Suprapubic skin (tissue), 4 donors: ENCODE measurements around the gene ADGRD1. TPM values are rescaled to one million over a fixed set of nuclear protein-coding genes. Genes with fewer than 3 reads are reported as not detected.

ENCODE experiments used
- DNase-seq, 2 donors: peaks; one replicate each; pipeline ENCODE4 v3.0.0-alpha.2; 2019; ENCODE audit warnings: low spot score in 2 of 2
- H3K27ac ChIP-seq: fragments of 200-600 bp; sonication (generic); one replicate; pipeline ENCODE4 v1.5.1; 2019
- H3K27me3 ChIP-seq: fragments of 200-600 bp; sonication (generic); one replicate; pipeline ENCODE4 v1.5.1; 2019
- H3K36me3 ChIP-seq: fragments of 200-600 bp; sonication (generic); one replicate; pipeline ENCODE4 v1.5.1; 2019
- H3K4me1 ChIP-seq: fragments of 200-600 bp; sonication (generic); one replicate; pipeline ENCODE4 v1.5.1; 2019
- H3K4me3 ChIP-seq: fragments of 200-600 bp; sonication (generic); one replicate; pipeline ENCODE4 v1.5.1; 2019; ENCODE audit warnings: mild to moderate bottlenecking
- H3K9me3 ChIP-seq: fragments of 200-600 bp; sonication (generic); one replicate; pipeline ENCODE4 v1.5.1; 2019
- EP300 ChIP-seq: sonication (generic); formaldehyde crosslinking; IDR thresholded peaks from one replicate; pipeline ENCODE4 v1.6.1; 2017; ENCODE audit warnings: antibody characterized with exemption
- POLR2A ChIP-seq, 2 donors: fragments of 450-650 bp; IDR thresholded peaks; one replicate each; pipeline ENCODE4 v1.6.1; 2017; ENCODE audit warnings: antibody characterized with exemption in 2 of 2, mild to moderate bottlenecking in 2 of 2, moderate library complexity in 2 of 2
- POLR2AphosphoS5 ChIP-seq, 3 donors: sonication (generic); formaldehyde crosslinking; IDR thresholded peaks; one replicate each; pipeline ENCODE4 v1.6.1; 2017; ENCODE audit warnings: antibody characterized with exemption in 3 of 3
- WGBS: methylation state at CpG from one replicate; pipeline ENCODE4 v1.1.5; 2018; 5-methylcytosine and 5-hydroxymethylcytosine counted together
- total RNA-seq, 4 donors: library from RNA; depleted of rRNA; stranded (reverse); fragments of >200 nt; gene quantifications; one replicate each; pipeline ENCODE4 v1.1.0, GENCODE V29; 2016
- TF ChIP-seq, protein P1 (sequence below), 2 donors: fragments of 200-600 bp in 1 of 2; fragments of 450-650 bp in 1 of 2; sonication (generic) in 1 of 2; IDR thresholded peaks; one replicate each; pipeline ENCODE4 v1.5.1; 2016 to 2019; ENCODE audit warnings: antibody characterized with exemption in 2 of 2, mild to moderate bottlenecking in 1 of 2, moderate library complexity in 1 of 2

Gene ADGRD1
- total RNA-seq, 4 donors from 2014 or later = 4.2 to 12.4 (median 10.4) TPM

DNA sequence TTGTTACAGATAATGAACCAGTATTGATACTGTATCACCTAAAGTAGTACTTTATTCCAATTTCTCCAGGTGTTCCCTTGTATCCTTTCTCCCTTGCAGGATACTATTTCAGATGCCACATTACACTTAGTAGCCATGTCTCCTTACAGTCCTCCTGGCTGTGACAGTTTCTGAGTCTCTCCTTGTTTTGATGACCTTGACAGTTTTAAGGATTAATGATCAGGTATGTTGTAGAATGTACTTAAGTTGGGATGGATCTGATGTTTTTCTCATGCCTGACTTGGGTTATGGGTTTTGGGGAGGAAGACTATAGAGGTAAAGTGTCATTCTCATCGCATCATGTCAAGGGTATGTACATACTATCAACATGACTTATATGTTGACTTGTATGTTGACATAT, 193.6 kb downstream of the ADGRD1 start:
- no peak overlapping the region for H3K27ac ChIP-seq
- WGBS = 81% methylated on average over 1 of the region's 1 CpG
- no peak for DNase-seq
- H3K4me3 ChIP-seq = no peak overlapping the region
- H3K9me3 ChIP-seq = no peaks in the 10 kb centered on the region
- TF ChIP-seq POLR2AphosphoS5 (IDR thresholded peaks at IDR 0.05) (no peak), EP300 (no peak)
- H3K36me3 ChIP-seq = no peaks in the 10 kb centered on the region
- peaks cover 4% of the 10 kb centered on the region for H3K27me3 ChIP-seq
- H3K4me1 ChIP-seq = no peaks in the 10 kb centered on the region

DNA sequence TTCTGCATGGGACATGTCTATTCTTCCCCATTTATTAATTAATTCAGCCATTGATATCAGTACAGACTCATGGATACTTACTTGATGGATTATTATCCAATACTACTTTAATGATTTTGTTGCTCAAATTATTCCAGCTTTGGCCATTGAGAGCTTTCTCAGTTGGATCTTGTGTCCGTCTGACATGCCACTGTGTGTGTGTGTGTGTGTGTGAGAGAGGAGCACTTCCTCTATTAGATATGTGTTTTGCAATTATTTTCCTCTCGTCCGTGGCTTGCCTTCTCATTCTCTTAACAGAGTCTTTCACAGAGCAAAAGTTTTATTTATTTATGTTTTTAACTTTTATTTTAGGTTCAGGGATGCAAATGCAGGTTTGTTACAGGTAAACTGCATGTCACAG, 194.2 kb downstream of the ADGRD1 start:
- no peak for TF ChIP-seq EP300
- TF ChIP-seq POLR2AphosphoS5 (IDR thresholded peaks at IDR 0.05) = no peak
- TF ChIP-seq, protein P1, sequence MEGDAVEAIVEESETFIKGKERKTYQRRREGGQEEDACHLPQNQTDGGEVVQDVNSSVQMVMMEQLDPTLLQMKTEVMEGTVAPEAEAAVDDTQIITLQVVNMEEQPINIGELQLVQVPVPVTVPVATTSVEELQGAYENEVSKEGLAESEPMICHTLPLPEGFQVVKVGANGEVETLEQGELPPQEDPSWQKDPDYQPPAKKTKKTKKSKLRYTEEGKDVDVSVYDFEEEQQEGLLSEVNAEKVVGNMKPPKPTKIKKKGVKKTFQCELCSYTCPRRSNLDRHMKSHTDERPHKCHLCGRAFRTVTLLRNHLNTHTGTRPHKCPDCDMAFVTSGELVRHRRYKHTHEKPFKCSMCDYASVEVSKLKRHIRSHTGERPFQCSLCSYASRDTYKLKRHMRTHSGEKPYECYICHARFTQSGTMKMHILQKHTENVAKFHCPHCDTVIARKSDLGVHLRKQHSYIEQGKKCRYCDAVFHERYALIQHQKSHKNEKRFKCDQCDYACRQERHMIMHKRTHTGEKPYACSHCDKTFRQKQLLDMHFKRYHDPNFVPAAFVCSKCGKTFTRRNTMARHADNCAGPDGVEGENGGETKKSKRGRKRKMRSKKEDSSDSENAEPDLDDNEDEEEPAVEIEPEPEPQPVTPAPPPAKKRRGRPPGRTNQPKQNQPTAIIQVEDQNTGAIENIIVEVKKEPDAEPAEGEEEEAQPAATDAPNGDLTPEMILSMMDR (IDR thresholded peaks at IDR 0.05) = no peak
- TF ChIP-seq POLR2A (IDR thresholded peaks at IDR 0.05) = no peak
- H3K4me3 ChIP-seq = no peak overlapping the region
- DNase-seq = no peak
- WGBS = 66% methylated on average over 3 of the region's 3 CpGs
- H3K27ac ChIP-seq = no peak overlapping the region
- H3K4me1 ChIP-seq = no peaks in the 10 kb centered on the region
- no peaks in the 10 kb centered on the region for H3K36me3 ChIP-seq
- H3K27me3 ChIP-seq = peaks cover 4% of the 10 kb centered on the region
- no peaks in the 10 kb centered on the region for H3K9me3 ChIP-seq

DNA sequence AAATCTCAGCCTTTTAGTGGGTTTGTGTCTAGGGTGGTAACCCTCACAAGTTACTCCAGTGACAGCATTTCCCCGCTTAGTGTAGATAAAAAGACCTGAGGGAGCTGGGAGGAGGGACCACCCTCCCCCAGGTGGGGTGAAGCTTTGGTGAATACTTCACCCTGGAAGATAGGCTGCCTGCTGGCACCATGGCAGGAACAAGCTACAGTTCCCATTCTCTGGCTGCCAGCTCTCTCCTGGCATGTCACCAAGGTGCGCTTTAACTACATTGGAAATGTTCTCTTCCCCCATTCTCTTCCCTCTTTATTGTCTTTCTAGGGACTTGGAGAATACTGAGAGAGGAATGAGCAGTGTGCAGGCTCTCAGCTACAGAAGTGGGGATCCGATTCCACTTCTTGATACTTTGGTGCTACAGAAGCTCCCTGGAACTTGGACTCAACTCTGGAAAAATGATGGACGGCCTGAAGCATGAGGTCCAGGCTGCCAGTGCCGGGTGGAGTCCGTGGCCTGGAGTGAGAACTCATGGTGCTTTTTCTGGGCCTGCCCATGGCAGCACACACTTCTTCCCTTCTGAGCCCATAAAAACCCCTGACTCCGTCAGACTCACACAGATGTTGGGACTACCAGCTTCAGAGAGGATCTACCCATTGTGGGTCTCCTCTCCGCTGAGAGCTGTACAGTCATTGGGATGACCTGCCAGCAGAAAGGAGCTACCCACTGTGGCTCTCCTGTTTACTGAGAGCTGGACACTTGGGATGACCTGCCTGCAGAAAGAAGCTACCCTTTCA, 198.0 kb downstream of the ADGRD1 start:
- Histone ChIP-seq H3K4me1 (no peaks in the 10 kb centered on the region), H3K36me3 (no peaks in the 10 kb centered on the region), H3K27ac (no peak overlapping the region), H3K4me3 (no peak overlapping the region), H3K27me3 (peaks cover 4% of the 10 kb centered on the region), H3K9me3 (no peaks in the 10 kb centered on the region)
- DNase-seq = no peak
- 59% methylated on average over 8 of the region's 8 CpGs for WGBS
- TF ChIP-seq, protein P1 (IDR thresholded peaks at IDR 0.05) = no peak
- TF ChIP-seq POLR2AphosphoS5 (IDR thresholded peaks at IDR 0.05) = no peak
- no peak for TF ChIP-seq EP300
- no peak for TF ChIP-seq POLR2A (IDR thresholded peaks at IDR 0.05)

DNA sequence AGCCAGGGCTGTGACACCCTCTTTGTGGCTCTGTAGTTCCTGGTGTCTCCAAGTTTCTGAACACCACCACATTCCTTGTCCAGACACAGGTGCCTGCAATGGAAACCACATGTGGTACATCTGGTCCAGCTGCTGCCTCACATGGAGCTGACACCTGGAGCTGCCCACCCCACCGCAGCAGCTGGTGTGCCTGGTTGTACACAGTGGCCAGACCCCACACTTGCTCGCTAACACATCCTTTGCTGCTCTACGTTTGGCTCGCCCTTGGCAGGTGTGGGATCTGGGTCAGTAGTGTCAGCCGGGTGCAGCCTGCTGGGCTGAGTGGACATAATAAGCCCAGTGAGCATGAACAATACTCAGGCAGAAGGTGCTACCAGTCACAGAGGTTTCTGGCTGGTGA, 198.9 kb downstream of the ADGRD1 start:
- Histone ChIP-seq H3K27ac (no peak overlapping the region), H3K9me3 (no peaks in the 10 kb centered on the region), H3K36me3 (no peaks in the 10 kb centered on the region), H3K27me3 (peaks cover 4% of the 10 kb centered on the region), H3K4me1 (no peaks in the 10 kb centered on the region), H3K4me3 (no peak overlapping the region)
- TF ChIP-seq POLR2AphosphoS5 (IDR thresholded peaks at IDR 0.05) = no peak
- TF ChIP-seq, protein P1 (IDR thresholded peaks at IDR 0.05) = no peak
- TF ChIP-seq POLR2A (IDR thresholded peaks at IDR 0.05) = no peak
- TF ChIP-seq EP300 = no peak
- 96% methylated on average over 4 of the region's 5 CpGs for WGBS
- DNase-seq = no peak

DNA sequence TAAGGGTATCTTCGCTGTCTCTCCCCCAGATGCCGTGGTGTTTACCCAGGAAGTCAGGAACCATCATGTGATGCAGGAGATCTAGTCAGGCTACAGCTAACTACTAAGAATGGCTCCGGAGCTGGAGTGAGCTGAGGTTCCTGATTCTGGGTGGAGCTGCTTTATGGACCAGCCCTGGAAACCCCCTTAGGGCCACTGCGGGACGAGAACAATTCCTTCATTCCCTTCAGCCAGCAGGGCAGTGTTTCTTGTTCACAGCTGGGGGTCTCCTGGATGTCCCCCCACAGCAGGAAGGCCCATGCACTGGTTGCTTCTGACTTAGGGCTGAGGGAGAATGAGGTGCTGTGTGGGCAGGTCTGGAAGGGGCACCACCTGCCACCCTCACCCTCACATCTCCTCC, 199.3 kb downstream of the ADGRD1 start:
- no peak for DNase-seq
- H3K36me3 ChIP-seq = no peaks in the 10 kb centered on the region
- H3K27ac ChIP-seq = no peak overlapping the region
- no peaks in the 10 kb centered on the region for H3K4me1 ChIP-seq
- TF ChIP-seq EP300 (no peak), POLR2A (IDR thresholded peaks at IDR 0.05) (no peak), POLR2AphosphoS5 (IDR thresholded peaks at IDR 0.05) (no peak)
- TF ChIP-seq, protein P1 (IDR thresholded peaks at IDR 0.05) = no peak
- H3K9me3 ChIP-seq = no peaks in the 10 kb centered on the region
- WGBS = 72% methylated on average over 3 of the region's 5 CpGs
- H3K4me3 ChIP-seq = no peak overlapping the region
- peaks cover 4% of the 10 kb centered on the region for H3K27me3 ChIP-seq
